K562 (cell line): Measurements from ENCODE around the gene NRXN2. TPM values are rescaled to one million over a fixed set of nuclear protein-coding genes. Genes with fewer than 3 reads are reported as not detected.

Experiments used
- CHD4 ChIP-seq: fragments of 200-600 bp; sonication (generic); IDR thresholded peaks from 3 replicates; pipeline ENCODE4 v1.6.1; 2012; ENCODE audit warnings: low read depth, mild to moderate bottlenecking, mixed read lengths, low read length, inconsistent platforms; ENCODE audit not compliant: insufficient read depth, insufficient replicate concordance, poor library complexity, severe bottlenecking
- KHSRP ChIP-seq: fragments of 450-650 bp; IDR thresholded peaks from 2 replicates; pipeline ENCODE4 v1.6.1; 2017
- KLF10 ChIP-seq: fragments of 250-450 bp; sonication (Bioruptor Pico); IDR thresholded peaks from 2 replicates; pipeline ENCODE4 v1.6.1; 2021; ENCODE audit warnings: matching md5 sums
- SRSF9 ChIP-seq: fragments of 200-400 bp; formaldehyde crosslinking; IDR thresholded peaks from 2 replicates; pipeline ENCODE4 v1.6.1; 2017; ENCODE audit warnings: low read depth, low read length, borderline replicate concordance
- TAF9B ChIP-seq: fragments of 450-650 bp; IDR thresholded peaks from 2 replicates; pipeline ENCODE4 v1.6.1; 2018; ENCODE audit warnings: mild to moderate bottlenecking; ENCODE audit not compliant: partially characterized antibody
- ZFX ChIP-seq: sonication (generic); formaldehyde crosslinking; IDR thresholded peaks from 2 replicates; pipeline ENCODE4 v1.8.0; 2022; ENCODE audit warnings: mild to moderate bottlenecking, missing genetic modification reagents, moderate library complexity
- polyA plus RNA-seq, 8 experiments: library from polyadenylated mRNA; depleted of rRNA in 4 of 8; stranded (reverse) in 5 of 8; unstranded in 3 of 8; fragments of >200 nt; fragmentation: Nextera tagmentation in 2 of 8; fragmentation: Illumina TruSeq in 1 of 8; extraction: Ambion mirVana in 2 of 8; extraction: Trizol in 1 of 8; gene quantifications; 2 replicates each; pipeline versions ENCODE4 v1.2.1 to v1.2.3, GENCODE V29; 2011 to 2014; ENCODE audit warnings: inconsistent platforms in 1 of 8, missing spikeins in 1 of 8
- total RNA-seq, 7 experiments: library from RNA; depleted of rRNA in 6 of 7; stranded (reverse); fragments of >200 nt in 6 of 7; fragmentation: Illumina TruSeq in 2 of 7; extraction: Trizol in 2 of 7; gene quantifications; 2 replicates each; pipeline versions ENCODE4 v1.2.1 to v1.2.3, GENCODE V29; 2011 to 2021; ENCODE audit warnings: low replicate concordance in 1 of 7
- TF ChIP-seq, protein P1 (sequence below): fragments of 450-650 bp; IDR thresholded peaks from 2 replicates; pipeline ENCODE4 v1.6.1; 2016; ENCODE audit warnings: mild to moderate bottlenecking, moderate library complexity
- TF ChIP-seq, protein P2 (sequence below): fragments of 200-800 bp; sonication (Bioruptor generic); IDR thresholded peaks from 2 replicates; pipeline ENCODE4 v1.6.1; 2017; ENCODE audit warnings: missing genetic modification characterization, missing compliant biosample characterization
- TF ChIP-seq, protein P3 (sequence below): sonication (generic); formaldehyde crosslinking; IDR thresholded peaks from 2 replicates; pipeline ENCODE4 v1.8.0; 2022; ENCODE audit warnings: missing genetic modification reagents, mild to moderate bottlenecking, borderline replicate concordance

NRXN2 gene
- total and polyA plus RNA-seq, 9 of the 15 experiments (the other 6 are each of a cell fraction or from before 2014, with no cell fraction given) = 0.07 to 0.47 (median 0.15) TPM; not detected in 4

DNA sequence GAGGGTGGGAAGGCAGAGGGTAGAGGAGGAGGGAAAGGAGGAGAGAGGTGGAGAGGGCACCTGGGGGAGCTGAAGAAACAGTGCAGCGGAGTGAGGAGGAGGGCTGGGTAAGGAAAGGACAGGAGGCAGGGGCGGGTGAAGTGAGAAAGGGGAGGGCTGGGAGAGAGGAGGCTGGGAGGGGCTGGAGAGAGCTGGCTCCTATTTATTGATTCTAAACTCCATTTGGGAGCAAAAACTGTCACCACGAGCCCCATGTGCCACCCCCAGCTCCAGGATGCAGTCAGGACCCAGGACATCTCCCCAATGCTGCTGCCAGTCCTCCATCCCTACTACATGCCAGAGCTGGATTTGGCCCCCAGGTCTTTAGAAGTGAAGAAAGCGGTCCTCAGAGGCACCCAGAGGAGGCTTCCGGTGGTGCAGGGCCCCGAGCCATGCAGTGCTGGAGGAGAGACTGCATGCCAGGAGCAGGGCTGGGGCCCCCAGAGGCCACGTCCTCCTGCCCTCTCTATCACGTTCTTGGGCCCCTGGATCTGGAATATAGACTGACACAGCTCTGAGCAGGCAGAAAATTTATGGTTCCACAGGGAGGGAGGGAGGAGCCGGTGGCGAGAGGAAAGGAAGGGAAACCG is 78.2 kb downstream of the NRXN2 start (continued):
- TF ChIP-seq, protein P1, sequence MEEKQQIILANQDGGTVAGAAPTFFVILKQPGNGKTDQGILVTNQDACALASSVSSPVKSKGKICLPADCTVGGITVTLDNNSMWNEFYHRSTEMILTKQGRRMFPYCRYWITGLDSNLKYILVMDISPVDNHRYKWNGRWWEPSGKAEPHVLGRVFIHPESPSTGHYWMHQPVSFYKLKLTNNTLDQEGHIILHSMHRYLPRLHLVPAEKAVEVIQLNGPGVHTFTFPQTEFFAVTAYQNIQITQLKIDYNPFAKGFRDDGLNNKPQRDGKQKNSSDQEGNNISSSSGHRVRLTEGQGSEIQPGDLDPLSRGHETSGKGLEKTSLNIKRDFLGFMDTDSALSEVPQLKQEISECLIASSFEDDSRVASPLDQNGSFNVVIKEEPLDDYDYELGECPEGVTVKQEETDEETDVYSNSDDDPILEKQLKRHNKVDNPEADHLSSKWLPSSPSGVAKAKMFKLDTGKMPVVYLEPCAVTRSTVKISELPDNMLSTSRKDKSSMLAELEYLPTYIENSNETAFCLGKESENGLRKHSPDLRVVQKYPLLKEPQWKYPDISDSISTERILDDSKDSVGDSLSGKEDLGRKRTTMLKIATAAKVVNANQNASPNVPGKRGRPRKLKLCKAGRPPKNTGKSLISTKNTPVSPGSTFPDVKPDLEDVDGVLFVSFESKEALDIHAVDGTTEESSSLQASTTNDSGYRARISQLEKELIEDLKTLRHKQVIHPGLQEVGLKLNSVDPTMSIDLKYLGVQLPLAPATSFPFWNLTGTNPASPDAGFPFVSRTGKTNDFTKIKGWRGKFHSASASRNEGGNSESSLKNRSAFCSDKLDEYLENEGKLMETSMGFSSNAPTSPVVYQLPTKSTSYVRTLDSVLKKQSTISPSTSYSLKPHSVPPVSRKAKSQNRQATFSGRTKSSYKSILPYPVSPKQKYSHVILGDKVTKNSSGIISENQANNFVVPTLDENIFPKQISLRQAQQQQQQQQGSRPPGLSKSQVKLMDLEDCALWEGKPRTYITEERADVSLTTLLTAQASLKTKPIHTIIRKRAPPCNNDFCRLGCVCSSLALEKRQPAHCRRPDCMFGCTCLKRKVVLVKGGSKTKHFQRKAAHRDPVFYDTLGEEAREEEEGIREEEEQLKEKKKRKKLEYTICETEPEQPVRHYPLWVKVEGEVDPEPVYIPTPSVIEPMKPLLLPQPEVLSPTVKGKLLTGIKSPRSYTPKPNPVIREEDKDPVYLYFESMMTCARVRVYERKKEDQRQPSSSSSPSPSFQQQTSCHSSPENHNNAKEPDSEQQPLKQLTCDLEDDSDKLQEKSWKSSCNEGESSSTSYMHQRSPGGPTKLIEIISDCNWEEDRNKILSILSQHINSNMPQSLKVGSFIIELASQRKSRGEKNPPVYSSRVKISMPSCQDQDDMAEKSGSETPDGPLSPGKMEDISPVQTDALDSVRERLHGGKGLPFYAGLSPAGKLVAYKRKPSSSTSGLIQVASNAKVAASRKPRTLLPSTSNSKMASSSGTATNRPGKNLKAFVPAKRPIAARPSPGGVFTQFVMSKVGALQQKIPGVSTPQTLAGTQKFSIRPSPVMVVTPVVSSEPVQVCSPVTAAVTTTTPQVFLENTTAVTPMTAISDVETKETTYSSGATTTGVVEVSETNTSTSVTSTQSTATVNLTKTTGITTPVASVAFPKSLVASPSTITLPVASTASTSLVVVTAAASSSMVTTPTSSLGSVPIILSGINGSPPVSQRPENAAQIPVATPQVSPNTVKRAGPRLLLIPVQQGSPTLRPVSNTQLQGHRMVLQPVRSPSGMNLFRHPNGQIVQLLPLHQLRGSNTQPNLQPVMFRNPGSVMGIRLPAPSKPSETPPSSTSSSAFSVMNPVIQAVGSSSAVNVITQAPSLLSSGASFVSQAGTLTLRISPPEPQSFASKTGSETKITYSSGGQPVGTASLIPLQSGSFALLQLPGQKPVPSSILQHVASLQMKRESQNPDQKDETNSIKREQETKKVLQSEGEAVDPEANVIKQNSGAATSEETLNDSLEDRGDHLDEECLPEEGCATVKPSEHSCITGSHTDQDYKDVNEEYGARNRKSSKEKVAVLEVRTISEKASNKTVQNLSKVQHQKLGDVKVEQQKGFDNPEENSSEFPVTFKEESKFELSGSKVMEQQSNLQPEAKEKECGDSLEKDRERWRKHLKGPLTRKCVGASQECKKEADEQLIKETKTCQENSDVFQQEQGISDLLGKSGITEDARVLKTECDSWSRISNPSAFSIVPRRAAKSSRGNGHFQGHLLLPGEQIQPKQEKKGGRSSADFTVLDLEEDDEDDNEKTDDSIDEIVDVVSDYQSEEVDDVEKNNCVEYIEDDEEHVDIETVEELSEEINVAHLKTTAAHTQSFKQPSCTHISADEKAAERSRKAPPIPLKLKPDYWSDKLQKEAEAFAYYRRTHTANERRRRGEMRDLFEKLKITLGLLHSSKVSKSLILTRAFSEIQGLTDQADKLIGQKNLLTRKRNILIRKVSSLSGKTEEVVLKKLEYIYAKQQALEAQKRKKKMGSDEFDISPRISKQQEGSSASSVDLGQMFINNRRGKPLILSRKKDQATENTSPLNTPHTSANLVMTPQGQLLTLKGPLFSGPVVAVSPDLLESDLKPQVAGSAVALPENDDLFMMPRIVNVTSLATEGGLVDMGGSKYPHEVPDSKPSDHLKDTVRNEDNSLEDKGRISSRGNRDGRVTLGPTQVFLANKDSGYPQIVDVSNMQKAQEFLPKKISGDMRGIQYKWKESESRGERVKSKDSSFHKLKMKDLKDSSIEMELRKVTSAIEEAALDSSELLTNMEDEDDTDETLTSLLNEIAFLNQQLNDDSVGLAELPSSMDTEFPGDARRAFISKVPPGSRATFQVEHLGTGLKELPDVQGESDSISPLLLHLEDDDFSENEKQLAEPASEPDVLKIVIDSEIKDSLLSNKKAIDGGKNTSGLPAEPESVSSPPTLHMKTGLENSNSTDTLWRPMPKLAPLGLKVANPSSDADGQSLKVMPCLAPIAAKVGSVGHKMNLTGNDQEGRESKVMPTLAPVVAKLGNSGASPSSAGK = no peak
- TF ChIP-seq TAF9B (no peak), KLF10 (CRISPR knock-in tag) (no peak), ZFX (CRISPR knock-in tag) (no peak), CHD4 (no peak), KHSRP (no peak), SRSF9 (no peak)
- TF ChIP-seq, protein P2, sequence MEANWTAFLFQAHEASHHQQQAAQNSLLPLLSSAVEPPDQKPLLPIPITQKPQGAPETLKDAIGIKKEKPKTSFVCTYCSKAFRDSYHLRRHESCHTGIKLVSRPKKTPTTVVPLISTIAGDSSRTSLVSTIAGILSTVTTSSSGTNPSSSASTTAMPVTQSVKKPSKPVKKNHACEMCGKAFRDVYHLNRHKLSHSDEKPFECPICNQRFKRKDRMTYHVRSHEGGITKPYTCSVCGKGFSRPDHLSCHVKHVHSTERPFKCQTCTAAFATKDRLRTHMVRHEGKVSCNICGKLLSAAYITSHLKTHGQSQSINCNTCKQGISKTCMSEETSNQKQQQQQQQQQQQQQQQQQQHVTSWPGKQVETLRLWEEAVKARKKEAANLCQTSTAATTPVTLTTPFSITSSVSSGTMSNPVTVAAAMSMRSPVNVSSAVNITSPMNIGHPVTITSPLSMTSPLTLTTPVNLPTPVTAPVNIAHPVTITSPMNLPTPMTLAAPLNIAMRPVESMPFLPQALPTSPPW (CRISPR knock-in tag) = peak; percentile 38
- TF ChIP-seq, protein P3, sequence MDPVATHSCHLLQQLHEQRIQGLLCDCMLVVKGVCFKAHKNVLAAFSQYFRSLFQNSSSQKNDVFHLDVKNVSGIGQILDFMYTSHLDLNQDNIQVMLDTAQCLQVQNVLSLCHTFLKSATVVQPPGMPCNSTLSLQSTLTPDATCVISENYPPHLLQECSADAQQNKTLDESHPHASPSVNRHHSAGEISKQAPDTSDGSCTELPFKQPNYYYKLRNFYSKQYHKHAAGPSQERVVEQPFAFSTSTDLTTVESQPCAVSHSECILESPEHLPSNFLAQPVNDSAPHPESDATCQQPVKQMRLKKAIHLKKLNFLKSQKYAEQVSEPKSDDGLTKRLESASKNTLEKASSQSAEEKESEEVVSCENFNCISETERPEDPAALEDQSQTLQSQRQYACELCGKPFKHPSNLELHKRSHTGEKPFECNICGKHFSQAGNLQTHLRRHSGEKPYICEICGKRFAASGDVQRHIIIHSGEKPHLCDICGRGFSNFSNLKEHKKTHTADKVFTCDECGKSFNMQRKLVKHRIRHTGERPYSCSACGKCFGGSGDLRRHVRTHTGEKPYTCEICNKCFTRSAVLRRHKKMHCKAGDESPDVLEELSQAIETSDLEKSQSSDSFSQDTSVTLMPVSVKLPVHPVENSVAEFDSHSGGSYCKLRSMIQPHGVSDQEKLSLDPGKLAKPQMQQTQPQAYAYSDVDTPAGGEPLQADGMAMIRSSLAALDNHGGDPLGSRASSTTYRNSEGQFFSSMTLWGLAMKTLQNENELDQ (CRISPR knock-in tag) = no peak
